ENCODE results near the gene KPNA2.
A peak's percentile ranks its signal among the peaks of the same experiment; 100 is the strongest.
"Not testable (repeated sequence)": the region's sequence is repeated elsewhere in the genome, so short reads cannot be mapped to it uniquely, and the experiment has no call there.

The KPNA2 gene

GRCh38 chr17:68020409-68020756 is 15.2 kb upstream of the KPNA2 start:
- peak; percentile 72 for DNase-seq

GRCh38 chr17:68020791-68021190 is 14.7 kb upstream of the KPNA2 start:
- DNase-seq = not testable (repeated sequence)

GRCh38 chr17:68021963-68022362 is 13.6 kb upstream of the KPNA2 start:
- DNase-seq = no peak

GRCh38 chr17:68022547-68022946 is 13.0 kb upstream of the KPNA2 start:
- not testable (repeated sequence) for DNase-seq

GRCh38 chr17:68029512-68030215 is 5.9 kb upstream of the KPNA2 start:
- DNase-seq = peak; percentile 32

GRCh38 chr17:68033636-68034451 is 1.7 kb upstream of the KPNA2 start:
- DNase-seq = peak; percentile 36

GRCh38 chr17:68034452-68034776 is 1.1 kb upstream of the KPNA2 start:
- DNase-seq = no peak

- peak; percentile 100 for DNase-seq
These were observed 408 bp upstream of the KPNA2 start for GRCh38 chr17:68035131-68035522.

GRCh38 chr17:68036304-68037147 is 991 bp downstream of the KPNA2 start:
- no peak for DNase-seq

- DNase-seq = no peak
These were observed 11.8 kb downstream of the KPNA2 start for GRCh38 chr17:68047153-68047846.

GRCh38 chr17:68047890-68048542 is 12.5 kb downstream of the KPNA2 start:
- DNase-seq = not testable (repeated sequence)

- DNase-seq = no peak
These were observed 13.5 kb downstream of the KPNA2 start for GRCh38 chr17:68048996-68049395.

GRCh38 chr17:68049812-68050437 is 14.4 kb downstream of the KPNA2 start:
- DNase-seq = not testable (repeated sequence)

- DNase-seq = not testable (repeated sequence)
These were observed 16.1 kb downstream of the KPNA2 start for GRCh38 chr17:68051321-68052312.

- DNase-seq = no peak
These were observed 17.3 kb downstream of the KPNA2 start for GRCh38 chr17:68052810-68053209.

- no peak for DNase-seq
These were observed 17.9 kb downstream of the KPNA2 start for GRCh38 chr17:68053231-68054013.

GRCh38 chr17:68054296-68054900 is 18.9 kb downstream of the KPNA2 start:
- peak; percentile 57 for DNase-seq

GRCh38 chr17:68057531-68057952 is 22.0 kb downstream of the KPNA2 start:
- DNase-seq = no peak

- DNase-seq = no peak
These were observed 24.8 kb downstream of the KPNA2 start for GRCh38 chr17:68060336-68060735.

All from NCI-H146 (cell line).